Daoy (cell line): ENCODE measurements around the gene C1QTNF7. TPM values are rescaled to one million over a fixed set of nuclear protein-coding genes. Genes with fewer than 3 reads are reported as not detected.

ENCODE experiments used
- total RNA-seq: library from RNA; depleted of rRNA; stranded (reverse); fragments of >200 nt; shearing (Covaris generic); gene quantifications from 2 replicates; pipeline ENCODE4 v1.2.3, GENCODE V29; 2014; rRNA removed

Gene C1QTNF7
- total RNA-seq, 1 experiment from 2014 or later = not detected

Other genes starting within 250 kb of the C1QTNF7 start
- gene CC2D2A, start 41.8 kb downstream of the C1QTNF7 start, total RNA-seq = 10.4 and 11.7 TPM in 2 replicates
- gene FBXL5, start 227.3 kb downstream of the C1QTNF7 start, total RNA-seq = 64.6 and 82.5 TPM in 2 replicates